Measurements from ENCODE around the gene SKIC2. TPM values are rescaled to one million over a fixed set of nuclear protein-coding genes. Genes with fewer than 3 reads are reported as not detected.
"Not testable (repeated sequence)": the region's sequence is repeated elsewhere in the genome, so short reads cannot be mapped to it uniquely, and the experiment has no call there.

Gene SKIC2
- total RNA-seq, 1 donor from 2014 or later: 61.2 TPM

DNA sequence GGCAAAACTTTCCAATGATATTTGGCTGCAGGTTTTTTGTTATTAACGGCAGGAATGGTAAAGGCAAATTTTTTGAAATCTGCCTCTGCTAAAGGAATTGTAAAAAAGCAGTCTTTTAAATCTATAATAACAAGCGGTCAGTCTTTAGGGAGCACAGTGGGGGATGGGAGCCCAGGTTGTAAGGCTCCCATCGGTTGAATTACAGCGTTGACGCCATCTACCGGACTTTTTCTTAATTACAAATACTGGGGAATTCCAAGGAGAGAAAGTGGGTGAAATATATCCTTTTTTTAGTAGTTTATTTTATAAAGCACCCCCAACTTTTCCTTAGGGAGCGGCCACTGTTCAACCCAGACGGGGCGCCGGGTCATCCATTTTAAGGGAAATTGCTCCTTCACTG, 30.4 kb downstream of the SKIC2 start:
- H3K9me3 Mint-ChIP-seq (ENCODE audit: low read depth); H3K4me3 Mint-ChIP-seq (ENCODE audit: unreplicated experiment); H3K4me1 Mint-ChIP-seq (ENCODE audit: low read depth); H3K27ac Mint-ChIP-seq (ENCODE audit: unreplicated experiment); H3K36me3 Mint-ChIP-seq (ENCODE audit: low read depth); DNase-seq (ENCODE audit: low spot score); H3K27me3 Mint-ChIP-seq (ENCODE audit: low read depth): not testable (repeated sequence)

DNA sequence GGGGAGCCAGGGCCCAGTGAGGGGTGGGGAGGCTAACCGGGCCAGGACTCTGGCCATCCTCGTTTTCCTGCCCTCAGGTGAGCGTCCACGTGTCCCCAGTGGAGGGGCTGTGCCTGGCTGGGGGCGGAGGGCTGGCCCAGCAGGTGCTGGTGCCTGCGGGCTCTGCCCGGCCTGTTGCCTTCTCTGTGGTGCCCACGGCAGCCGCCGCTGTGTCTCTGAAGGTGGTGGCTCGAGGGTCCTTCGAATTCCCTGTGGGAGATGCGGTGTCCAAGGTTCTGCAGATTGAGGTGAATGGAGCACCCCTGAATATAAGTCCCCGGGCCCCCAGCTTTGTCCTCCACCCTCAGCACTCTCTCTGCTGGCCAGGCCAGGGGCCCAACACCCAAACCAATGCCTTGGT, 35.4 kb downstream of the SKIC2 start:
- H3K36me3 Mint-ChIP-seq (ENCODE audit: low read depth); H3K4me1 Mint-ChIP-seq (ENCODE audit: low read depth); DNase-seq (ENCODE audit: low spot score); H3K9me3 Mint-ChIP-seq (ENCODE audit: low read depth); H3K27me3 Mint-ChIP-seq (ENCODE audit: low read depth); H3K27ac Mint-ChIP-seq (ENCODE audit: unreplicated experiment); H3K4me3 Mint-ChIP-seq (ENCODE audit: unreplicated experiment): not testable (repeated sequence)

DNA sequence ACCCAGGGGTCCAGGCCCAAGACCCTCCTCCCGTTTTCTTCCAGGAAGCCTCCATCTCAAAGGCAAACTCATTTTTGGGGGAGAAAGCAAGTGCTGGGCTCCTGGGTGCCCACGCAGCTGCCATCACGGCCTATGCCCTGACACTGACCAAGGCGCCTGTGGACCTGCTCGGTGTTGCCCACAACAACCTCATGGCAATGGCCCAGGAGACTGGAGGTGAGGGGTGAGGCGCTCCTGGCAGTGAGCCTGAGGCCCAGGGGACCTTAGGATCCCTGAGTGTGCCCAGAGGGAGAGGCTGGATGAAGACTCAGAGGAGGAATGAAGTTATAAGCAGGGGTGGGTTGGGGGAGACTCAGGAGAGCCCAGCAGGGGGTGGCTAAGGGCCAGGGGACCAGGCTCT, 37.4 kb downstream of the SKIC2 start:
- not testable (repeated sequence) for H3K4me1 Mint-ChIP-seq (ENCODE audit: low read depth); H3K4me3 Mint-ChIP-seq (ENCODE audit: unreplicated experiment); H3K36me3 Mint-ChIP-seq (ENCODE audit: low read depth); DNase-seq (ENCODE audit: low spot score); H3K27ac Mint-ChIP-seq (ENCODE audit: unreplicated experiment); H3K27me3 Mint-ChIP-seq (ENCODE audit: low read depth); H3K9me3 Mint-ChIP-seq (ENCODE audit: low read depth)

DNA sequence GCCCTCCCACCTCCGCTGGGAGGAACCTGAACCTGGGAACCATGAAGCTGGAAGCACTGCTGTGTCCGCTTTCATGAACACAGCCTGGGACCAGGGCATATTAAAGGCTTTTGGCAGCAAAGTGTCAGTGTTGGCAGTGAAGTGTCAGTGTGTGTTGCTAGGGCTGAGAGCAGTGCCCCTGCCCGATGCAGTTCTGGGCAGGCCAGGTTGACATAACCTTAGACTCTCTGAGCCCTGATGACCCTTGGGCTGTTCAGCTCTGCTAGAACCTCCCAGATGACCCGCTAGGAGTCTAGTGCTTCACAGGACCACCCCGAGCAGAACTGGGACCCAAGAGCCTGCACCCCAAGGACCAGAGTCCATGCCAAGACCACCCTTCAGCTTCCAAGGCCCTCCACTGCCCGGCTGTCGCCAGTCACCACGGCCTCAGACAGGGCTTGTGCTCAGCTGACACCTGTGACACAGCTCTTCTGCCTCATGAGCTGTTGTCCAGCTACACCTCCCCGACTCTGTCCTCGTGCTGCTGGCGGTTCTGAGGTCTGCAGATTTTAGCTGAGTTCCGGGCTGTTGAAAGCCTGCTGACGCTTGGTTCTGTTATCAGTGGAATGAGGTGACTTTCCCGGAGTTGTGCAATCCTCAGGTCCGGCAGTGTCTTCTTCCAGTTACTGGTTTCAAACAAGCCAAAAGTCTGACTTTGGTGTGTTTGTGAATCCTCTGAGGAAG, 43.7 kb downstream of the SKIC2 start:
- not testable (repeated sequence) for H3K36me3 Mint-ChIP-seq (ENCODE audit: low read depth); DNase-seq (ENCODE audit: low spot score); H3K4me1 Mint-ChIP-seq (ENCODE audit: low read depth); H3K27ac Mint-ChIP-seq (ENCODE audit: unreplicated experiment); H3K9me3 Mint-ChIP-seq (ENCODE audit: low read depth); H3K27me3 Mint-ChIP-seq (ENCODE audit: low read depth); H3K4me3 Mint-ChIP-seq (ENCODE audit: unreplicated experiment)

DNA sequence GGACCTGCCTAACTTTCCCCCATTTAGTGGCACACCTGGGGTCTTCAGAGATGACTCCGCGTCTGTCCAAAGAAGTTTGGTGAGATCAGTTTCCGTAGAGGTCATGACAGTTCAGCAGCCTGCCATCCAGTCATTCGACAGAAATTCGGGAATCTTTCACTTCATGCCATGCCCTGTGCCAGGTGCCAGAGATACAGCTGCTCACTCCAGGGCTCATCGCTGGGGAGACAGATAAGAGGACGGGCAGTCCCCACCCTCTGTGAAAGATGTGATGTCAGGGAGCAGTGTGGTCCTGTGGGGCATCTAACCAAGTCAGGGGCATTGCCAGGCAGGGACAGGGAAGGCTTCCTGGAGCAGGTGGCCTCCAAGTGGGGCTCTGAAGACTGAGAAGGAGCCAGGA, 44.3 kb downstream of the SKIC2 start:
- not testable (repeated sequence) for H3K27me3 Mint-ChIP-seq (ENCODE audit: low read depth); H3K4me1 Mint-ChIP-seq (ENCODE audit: low read depth); DNase-seq (ENCODE audit: low spot score); H3K9me3 Mint-ChIP-seq (ENCODE audit: low read depth); H3K27ac Mint-ChIP-seq (ENCODE audit: unreplicated experiment); H3K36me3 Mint-ChIP-seq (ENCODE audit: low read depth); H3K4me3 Mint-ChIP-seq (ENCODE audit: unreplicated experiment)

DNA sequence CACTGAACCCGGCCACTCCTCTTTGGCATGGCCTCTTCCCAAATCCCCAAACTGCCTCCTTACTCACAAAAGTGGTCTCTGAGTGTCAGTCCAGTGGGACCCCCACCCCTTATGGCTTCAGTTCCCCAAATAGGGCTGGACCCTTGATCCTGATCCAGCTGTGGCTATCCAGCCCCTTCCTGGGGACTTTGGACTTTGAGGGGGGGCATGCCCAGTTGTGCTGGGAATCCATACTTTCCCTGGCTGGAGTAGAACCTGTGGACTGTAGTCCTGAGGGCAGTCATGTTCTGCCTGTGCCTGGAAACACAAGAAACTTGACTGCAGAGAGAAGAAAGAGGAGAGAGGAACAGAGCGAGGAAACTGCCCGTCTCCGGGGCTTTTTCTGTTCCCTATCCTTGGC, 45.4 kb downstream of the SKIC2 start:
- H3K4me1 Mint-ChIP-seq (ENCODE audit: low read depth); H3K27me3 Mint-ChIP-seq (ENCODE audit: low read depth); H3K36me3 Mint-ChIP-seq (ENCODE audit: low read depth); H3K27ac Mint-ChIP-seq (ENCODE audit: unreplicated experiment); H3K9me3 Mint-ChIP-seq (ENCODE audit: low read depth); DNase-seq (ENCODE audit: low spot score); H3K4me3 Mint-ChIP-seq (ENCODE audit: unreplicated experiment): not testable (repeated sequence)

DNA sequence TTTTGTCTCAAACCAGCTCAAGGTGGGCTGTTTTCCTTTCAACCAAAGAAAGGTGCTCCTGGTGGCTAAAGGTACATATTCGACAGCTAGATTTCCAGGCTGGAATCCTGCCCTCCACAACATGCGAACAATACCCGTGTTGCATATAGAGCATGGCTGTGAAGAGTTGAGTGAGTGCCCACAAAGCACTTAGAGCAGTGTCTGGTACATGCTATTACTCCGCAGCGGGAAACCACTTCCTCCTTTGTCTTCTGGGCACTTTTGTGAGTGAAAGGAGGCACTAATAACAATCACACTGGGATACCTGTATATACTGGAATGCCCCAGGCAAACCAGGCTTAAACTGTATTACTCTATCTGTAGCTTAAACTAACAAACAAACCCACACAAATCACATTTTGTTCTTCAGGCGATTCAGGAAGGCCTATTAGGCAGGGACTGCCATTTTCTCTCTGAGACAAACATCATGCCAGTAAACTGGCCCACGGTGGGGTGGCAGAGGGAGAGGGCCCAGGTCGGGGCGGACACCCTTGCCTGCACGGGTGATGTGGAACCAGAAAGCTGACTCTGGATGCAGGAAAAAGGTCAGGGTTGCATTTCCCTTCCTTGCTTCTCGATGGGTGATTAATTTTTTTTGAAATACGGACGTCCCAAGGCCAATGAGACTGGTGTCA, 46.0 kb downstream of the SKIC2 start:
- not testable (repeated sequence) for H3K9me3 Mint-ChIP-seq (ENCODE audit: low read depth); H3K27ac Mint-ChIP-seq (ENCODE audit: unreplicated experiment); H3K4me3 Mint-ChIP-seq (ENCODE audit: unreplicated experiment); H3K27me3 Mint-ChIP-seq (ENCODE audit: low read depth); H3K4me1 Mint-ChIP-seq (ENCODE audit: low read depth); H3K36me3 Mint-ChIP-seq (ENCODE audit: low read depth); DNase-seq (ENCODE audit: low spot score)

DNA sequence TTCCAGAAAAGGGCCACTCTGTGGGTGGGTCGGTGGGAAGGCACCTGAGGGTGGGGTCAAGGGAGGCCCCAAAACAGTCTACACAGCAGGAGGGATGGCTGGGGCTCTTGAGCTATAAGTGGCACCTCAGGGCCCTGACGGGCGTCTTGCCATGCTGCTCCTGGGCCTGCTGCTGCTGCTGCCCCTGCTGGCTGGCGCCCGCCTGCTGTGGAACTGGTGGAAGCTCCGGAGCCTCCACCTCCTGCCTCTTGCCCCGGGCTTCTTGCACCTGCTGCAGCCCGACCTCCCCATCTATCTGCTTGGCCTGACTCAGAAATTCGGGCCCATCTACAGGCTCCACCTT, 46.5 kb downstream of the SKIC2 start:
- not testable (repeated sequence) for H3K27ac Mint-ChIP-seq (ENCODE audit: unreplicated experiment); H3K4me1 Mint-ChIP-seq (ENCODE audit: low read depth); H3K36me3 Mint-ChIP-seq (ENCODE audit: low read depth); H3K9me3 Mint-ChIP-seq (ENCODE audit: low read depth); H3K27me3 Mint-ChIP-seq (ENCODE audit: low read depth); H3K4me3 Mint-ChIP-seq (ENCODE audit: unreplicated experiment)
- DNase-seq (ENCODE audit: low spot score): peak; percentile 55

DNA sequence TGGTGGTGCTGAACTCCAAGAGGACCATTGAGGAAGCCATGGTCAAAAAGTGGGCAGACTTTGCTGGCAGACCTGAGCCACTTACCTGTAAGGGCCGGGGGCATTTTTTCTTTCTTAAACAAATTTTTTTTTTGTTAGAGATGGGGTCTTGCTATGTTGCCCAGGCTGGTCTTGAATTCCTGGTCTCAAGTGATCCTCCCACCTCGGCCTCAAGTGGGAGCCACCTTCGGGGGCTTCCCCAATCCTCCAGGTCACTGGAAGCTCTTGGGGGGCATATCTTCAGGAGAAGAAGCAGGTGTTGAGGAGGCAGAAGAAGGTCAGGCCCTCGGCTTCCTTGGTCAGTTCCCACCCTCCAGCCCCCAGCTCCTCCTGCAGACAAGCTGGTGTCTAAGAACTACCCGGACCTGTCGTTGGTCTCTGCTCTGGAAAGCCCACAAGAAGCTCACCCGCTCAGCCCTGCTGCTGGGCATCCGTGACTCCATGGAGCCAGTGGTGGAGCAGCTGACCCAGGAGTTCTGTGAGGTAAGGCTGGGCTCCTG, 47.1 kb downstream of the SKIC2 start:
- not testable (repeated sequence) for H3K27me3 Mint-ChIP-seq (ENCODE audit: low read depth); H3K36me3 Mint-ChIP-seq (ENCODE audit: low read depth); H3K4me1 Mint-ChIP-seq (ENCODE audit: low read depth); H3K4me3 Mint-ChIP-seq (ENCODE audit: unreplicated experiment); H3K9me3 Mint-ChIP-seq (ENCODE audit: low read depth); H3K27ac Mint-ChIP-seq (ENCODE audit: unreplicated experiment)
- DNase-seq (ENCODE audit: low spot score): peak; percentile 53

DNA sequence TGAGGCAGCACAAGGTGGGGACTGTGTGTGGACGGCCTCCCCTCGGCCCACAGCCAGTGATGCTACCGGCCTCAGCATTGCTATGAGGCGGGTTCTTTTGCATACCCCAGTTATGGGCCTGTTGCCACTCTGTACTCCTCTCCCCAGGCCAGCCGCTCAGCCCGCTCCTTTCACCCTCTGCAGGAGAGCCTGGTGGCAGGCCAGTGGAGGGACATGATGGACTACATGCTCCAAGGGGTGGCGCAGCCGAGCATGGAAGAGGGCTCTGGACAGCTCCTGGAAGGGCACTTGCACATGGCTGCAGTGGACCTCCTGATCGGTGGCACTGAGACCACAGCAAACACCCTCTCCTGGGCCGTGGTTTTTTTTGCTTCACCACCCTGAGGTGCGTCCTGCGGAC, 48.1 kb downstream of the SKIC2 start:
- H3K4me3 Mint-ChIP-seq (ENCODE audit: unreplicated experiment); H3K36me3 Mint-ChIP-seq (ENCODE audit: low read depth); H3K9me3 Mint-ChIP-seq (ENCODE audit: low read depth): not testable (repeated sequence)

DNA sequence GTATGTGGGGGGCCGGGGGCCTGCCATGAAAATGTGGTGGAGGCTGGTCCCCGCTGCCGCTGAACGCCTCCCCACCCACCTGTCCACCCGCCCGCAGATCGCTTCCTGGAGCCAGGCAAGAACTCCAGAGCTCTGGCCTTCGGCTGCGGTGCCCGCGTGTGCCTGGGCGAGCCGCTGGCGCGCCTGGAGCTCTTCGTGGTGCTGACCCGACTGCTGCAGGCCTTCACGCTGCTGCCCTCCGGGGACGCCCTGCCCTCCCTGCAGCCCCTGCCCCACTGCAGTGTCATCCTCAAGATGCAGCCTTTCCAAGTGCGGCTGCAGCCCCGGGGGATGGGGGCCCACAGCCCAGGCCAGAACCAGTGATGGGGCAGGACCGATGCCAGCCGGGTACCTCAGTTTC, 49.1 kb downstream of the SKIC2 start:
- not testable (repeated sequence) for DNase-seq (ENCODE audit: low spot score); H3K4me1 Mint-ChIP-seq (ENCODE audit: low read depth); H3K27ac Mint-ChIP-seq (ENCODE audit: unreplicated experiment); H3K36me3 Mint-ChIP-seq (ENCODE audit: low read depth); H3K27me3 Mint-ChIP-seq (ENCODE audit: low read depth); H3K9me3 Mint-ChIP-seq (ENCODE audit: low read depth); H3K4me3 Mint-ChIP-seq (ENCODE audit: unreplicated experiment)

More for the DNA sequence above, 48.1 kb downstream of the SKIC2 start:
- not testable (repeated sequence) for H3K27ac Mint-ChIP-seq (ENCODE audit: unreplicated experiment); H3K27me3 Mint-ChIP-seq (ENCODE audit: low read depth); H3K4me1 Mint-ChIP-seq (ENCODE audit: low read depth)
- peak; percentile 46 for DNase-seq (ENCODE audit: low spot score)

DNA sequence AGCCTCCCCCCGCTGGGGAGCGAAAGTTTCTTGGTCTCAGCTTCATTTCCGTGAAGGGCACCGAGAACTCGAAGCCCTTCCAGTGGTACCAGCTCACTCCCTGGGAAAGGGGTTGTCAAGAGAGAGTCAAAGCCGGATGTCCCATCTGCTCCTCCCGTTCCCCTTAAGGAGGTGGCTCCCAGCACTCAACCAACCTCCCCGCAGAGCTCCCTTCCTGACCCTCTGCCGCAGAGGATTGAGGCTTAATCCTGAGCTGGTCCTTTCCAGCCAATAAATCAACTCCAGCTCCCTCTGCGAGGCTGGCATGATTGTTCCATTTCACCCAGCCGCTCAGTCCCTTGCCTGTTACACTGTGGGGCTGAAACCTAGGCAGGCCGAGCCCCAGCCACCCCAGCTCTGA, 49.6 kb downstream of the SKIC2 start:
- H3K4me3 Mint-ChIP-seq (ENCODE audit: unreplicated experiment); H3K4me1 Mint-ChIP-seq (ENCODE audit: low read depth); H3K9me3 Mint-ChIP-seq (ENCODE audit: low read depth); H3K27ac Mint-ChIP-seq (ENCODE audit: unreplicated experiment); H3K36me3 Mint-ChIP-seq (ENCODE audit: low read depth); H3K27me3 Mint-ChIP-seq (ENCODE audit: low read depth): not testable (repeated sequence)
- peak; percentile 44 for DNase-seq (ENCODE audit: low spot score)

DNA sequence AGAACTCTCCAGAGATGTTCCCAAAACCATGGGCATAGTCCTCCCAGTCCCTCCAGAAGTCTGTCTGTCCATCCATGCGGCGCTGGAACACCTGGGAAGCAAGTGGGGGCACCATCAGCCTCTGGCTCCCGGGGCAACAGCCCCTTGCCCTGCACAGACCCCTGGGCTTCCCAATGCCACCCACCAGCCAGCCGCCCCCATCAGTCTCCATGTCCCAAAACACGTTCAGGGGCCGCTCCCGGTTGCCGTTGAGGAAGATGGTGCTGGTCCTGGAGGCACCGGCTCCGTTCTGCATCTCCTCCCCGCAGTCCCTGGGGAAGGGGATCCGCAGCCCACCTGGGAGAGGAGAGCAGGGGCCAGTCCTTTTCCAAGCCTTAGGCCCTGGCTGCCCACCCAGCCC, 50.6 kb downstream of the SKIC2 start:
- not testable (repeated sequence) for H3K27ac Mint-ChIP-seq (ENCODE audit: unreplicated experiment); H3K9me3 Mint-ChIP-seq (ENCODE audit: low read depth); H3K36me3 Mint-ChIP-seq (ENCODE audit: low read depth); H3K27me3 Mint-ChIP-seq (ENCODE audit: low read depth); H3K4me1 Mint-ChIP-seq (ENCODE audit: low read depth); H3K4me3 Mint-ChIP-seq (ENCODE audit: unreplicated experiment); DNase-seq (ENCODE audit: low spot score)

Data from chondrocyte (in vitro differentiated cells).